GM03348 (cell line): ENCODE measurements around the gene TAF11L2.
"Not testable (repeated sequence)": the region's sequence is repeated elsewhere in the genome, so short reads cannot be mapped to it uniquely, and the experiment has no call there.

Experiments
- DNase-seq: peaks from one replicate; pipeline ENCODE4 v3.0.0; 2012; ENCODE audit warnings: low spot score

TAF11L2 gene

GRCh38 chr5:17497931-17498330, at the start of gene TAF11L2:
TAF11L2 (plus strand) TSS chr5:17498231.
- DNase-seq, result not testable (repeated sequence)

DNA sequence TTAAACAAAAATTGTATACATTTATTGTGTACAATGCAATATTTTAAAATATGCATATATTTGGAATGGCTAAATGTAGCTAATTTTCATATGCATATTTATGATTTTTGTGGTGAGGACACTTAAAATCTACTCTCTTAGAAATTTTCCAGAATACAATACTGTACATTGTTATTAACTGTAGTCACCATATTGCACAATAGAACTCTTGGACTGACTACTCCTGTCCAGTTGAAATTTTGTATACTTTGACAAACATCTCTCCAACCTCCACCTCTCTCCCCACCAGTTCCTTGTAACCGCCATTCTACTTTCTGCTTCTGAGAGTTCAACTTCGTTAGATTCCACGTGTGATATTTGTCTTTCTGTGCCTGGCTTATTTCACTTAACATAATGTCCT, 49.2 kb upstream of the TAF11L2 start:
- peak; percentile 27 for DNase-seq

DNA sequence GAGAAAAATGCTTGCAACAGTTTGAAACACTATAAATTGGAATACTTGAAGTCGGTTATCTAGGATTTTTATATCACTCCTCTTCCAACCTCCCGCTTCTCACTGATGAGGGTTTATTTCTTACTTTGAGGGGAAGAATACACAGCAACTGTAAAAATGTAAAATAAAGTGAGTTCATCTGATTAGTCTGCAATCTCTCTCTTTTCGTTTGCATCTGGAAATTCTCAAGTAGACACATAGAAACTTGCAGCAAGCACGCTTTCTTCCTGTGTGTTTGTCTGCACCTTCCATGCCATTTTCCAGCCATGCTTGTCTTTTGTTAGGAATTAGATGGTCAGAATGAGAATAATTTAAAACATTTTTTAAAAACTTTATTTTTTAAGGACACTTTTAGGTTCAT, 45.1 kb upstream of the TAF11L2 start:
- no peak for DNase-seq

- DNase-seq, result no peak
Observed at GRCh38 chr5:17455942-17456341, 42.1 kb upstream of the TAF11L2 start.

GRCh38 chr5:17461793-17462192, 36.2 kb upstream of the TAF11L2 start:
- no peak for DNase-seq

GRCh38 chr5:17463653-17464052, 34.4 kb upstream of the TAF11L2 start:
- DNase-seq, result no peak

- no peak for DNase-seq
Observed at GRCh38 chr5:17470064-17470463, 28.0 kb upstream of the TAF11L2 start.

GRCh38 chr5:17475064-17475463, 23.0 kb upstream of the TAF11L2 start:
- not testable (repeated sequence) for DNase-seq

- no peak for DNase-seq
Observed at GRCh38 chr5:17477043-17477442, 21.0 kb upstream of the TAF11L2 start.

- no peak for DNase-seq
Observed at GRCh38 chr5:17477573-17478265, 20.3 kb upstream of the TAF11L2 start.

DNA sequence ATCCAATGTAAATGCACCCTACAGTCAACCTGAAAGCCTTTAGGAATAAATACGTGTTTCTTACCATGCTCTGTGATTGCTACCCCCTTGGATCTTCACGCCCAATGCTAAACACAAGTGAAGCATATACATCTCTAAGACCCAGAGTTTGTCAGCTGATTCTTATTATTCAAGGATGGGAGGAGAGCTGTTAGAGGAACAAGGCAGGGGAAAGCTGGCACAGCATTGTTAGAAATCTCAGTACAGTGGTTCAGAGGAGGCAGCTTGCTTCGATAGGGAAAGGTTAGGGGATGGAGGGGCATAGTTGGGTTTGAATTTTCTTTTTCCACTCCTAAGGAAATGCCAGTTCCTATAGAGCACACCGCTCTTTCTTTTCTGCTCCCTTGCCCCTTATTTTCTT, 16.7 kb upstream of the TAF11L2 start:
- no peak for DNase-seq

DNA sequence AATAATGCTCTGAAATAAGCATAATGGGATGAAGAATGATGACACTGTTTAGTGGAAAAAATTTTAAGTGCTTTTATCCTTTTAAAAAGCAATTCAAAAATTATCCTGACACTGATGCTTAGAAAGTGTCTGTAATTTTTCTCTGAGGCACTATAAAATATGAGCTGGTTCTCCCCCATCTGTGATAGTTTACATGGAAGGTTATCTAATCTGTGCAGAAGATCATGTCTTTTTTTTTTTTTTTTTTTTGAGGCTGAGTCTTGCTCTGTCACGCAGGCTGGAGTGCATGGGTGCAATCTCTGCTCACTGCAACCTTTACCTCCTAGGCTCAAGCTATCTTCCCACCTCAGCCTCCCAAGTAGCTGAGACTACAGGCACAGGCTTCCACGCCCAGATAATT, 15.2 kb upstream of the TAF11L2 start:
- no peak for DNase-seq

DNA sequence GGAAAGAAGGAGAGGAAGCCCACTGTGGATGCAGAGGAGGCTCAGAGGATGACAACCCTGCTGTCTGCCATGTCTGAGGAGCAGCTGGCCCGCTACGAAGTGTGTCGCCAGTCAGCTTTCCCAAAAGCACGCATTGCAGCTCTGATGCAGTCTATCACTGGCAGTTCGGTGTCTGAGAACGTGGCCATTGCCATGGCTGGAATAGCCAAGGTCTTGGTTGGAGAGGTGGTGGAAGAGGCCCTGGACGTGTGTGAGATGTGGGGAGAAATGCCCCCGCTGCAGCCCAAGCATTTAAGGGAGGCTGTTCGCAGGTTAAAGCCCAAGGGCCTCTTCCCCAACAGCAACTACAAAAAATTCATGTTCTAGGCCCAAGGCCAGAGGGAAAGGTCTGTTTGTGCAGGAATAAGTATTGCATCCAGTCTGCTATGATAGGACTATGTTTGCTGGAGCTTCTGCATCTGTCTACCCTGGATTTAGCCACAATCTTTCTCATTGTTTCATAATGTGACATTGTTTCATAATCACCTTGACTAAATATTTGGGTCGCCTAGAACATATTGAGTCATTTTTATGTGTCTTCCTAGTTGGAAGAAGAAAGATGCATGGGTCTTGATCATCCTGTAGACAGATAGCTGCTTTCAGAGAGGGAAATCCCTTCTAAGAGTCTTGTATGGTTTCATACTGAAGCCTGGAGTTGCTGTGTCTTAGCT, 11.4 kb upstream of the TAF11L2 start:
- DNase-seq, result not testable (repeated sequence)

DNA sequence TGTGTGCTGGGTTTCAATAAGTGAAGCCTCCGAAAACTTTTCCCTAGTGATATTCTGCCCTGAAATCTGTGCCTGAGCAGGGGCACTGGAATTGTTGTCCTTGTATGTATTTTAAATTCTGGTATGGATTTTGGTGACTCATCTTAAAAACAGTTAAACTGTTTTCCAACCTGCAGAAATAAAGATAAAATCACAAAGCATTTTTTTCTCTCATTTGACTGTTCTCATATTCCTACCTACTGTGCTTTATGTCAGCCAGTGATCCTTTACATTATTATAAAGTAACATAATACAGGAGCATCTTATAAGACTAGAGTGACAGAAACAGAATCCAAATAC, 10.9 kb upstream of the TAF11L2 start:
- no peak for DNase-seq

DNA sequence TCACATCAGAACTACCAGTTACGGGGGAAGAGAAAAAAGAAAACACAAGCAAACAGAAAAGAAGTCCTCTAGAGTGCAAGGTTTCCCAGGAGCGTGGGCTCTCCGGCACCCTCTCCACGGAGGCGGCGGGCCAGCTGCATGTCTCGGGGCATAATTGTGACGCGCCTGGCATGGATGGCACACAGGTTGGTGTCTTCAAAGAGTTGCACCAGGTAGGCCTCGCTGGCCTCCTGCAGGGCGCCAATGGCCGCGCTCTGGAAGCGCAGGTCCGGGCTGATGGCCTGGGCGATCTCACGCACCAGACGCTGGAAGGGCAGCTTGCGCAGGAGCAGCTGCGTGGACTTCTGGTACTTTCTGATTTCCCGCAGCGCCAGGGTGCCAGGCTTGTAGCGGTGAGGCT, 6.8 kb upstream of the TAF11L2 start:
- not testable (repeated sequence) for DNase-seq

- no peak for DNase-seq
Observed at GRCh38 chr5:17492770-17493169, 5.3 kb upstream of the TAF11L2 start.

DNA sequence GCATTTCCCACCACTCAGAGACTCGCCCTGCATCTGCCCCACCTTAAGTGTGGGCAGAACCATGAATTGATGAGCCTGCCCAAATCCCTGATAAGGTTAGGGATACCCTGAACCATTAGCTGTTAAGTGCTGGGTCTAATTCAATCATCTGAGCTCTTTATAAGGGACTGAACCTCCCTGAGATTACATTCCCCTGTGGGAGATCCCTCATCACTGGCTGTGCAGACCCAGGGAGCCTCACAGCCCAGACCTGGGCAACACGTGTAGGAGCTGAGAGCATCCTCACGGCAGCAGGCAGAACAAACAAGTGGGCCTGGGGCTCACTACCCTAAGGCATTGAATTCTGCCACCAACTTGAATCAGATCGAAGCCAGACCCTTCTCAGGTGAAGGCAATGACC, 585 bp upstream of the TAF11L2 start:
- no peak for DNase-seq

DNA sequence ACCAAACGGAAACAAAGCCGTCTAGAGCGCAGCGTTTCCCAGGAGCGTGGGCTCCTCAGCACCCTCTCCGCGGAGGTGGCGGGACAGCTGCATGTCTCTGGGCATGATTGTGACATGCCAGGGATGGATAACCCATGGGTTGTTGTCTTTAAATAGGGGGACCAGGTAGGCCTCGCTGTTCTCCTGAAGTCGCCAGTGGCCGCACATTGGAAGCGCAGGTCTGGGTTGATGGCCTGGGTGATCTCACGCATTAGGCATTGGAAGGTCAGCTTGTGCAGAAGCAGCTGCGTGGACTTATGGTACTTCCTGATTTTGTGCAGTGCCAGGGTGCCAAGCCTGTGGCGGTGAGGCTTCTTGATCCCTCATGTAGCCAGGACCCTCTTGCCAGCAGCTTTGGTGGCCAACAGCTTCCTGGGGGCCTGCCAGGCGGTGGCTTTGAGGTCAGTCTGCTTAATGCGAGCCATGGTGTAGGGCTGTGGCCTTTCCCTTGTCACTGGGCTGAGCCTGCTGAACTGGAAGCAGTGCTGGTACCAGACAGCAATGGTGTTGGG, 13.8 kb downstream of the TAF11L2 start:
- DNase-seq, result no peak

- not testable (repeated sequence) for DNase-seq
Observed at GRCh38 chr5:17517526-17517925, 19.5 kb downstream of the TAF11L2 start.

DNA sequence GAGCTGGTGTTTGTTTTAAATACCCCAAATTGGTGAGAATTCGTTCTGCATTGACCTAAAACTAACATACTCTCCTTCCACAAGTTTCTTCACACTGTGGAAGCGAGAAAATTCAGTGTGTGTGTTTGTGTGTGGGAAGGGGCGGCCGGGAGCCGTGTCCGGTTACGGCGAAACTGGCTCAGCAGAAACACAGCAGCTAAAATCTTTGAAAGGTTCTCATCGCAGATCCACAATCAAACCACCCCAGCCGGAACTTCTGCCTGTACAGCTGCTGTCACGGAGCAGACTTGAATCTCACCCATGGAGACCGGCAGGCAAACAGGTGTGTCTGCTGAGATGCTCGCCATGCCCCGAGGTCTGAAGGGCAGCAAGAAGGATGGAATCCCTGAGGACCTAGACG, 20.0 kb downstream of the TAF11L2 start, which contains the start of gene TAF11L3:
TAF11L3 (plus strand) TSS at position 301 of the 400 bp plus-strand sequence.
- DNase-seq, result not testable (repeated sequence)

DNA sequence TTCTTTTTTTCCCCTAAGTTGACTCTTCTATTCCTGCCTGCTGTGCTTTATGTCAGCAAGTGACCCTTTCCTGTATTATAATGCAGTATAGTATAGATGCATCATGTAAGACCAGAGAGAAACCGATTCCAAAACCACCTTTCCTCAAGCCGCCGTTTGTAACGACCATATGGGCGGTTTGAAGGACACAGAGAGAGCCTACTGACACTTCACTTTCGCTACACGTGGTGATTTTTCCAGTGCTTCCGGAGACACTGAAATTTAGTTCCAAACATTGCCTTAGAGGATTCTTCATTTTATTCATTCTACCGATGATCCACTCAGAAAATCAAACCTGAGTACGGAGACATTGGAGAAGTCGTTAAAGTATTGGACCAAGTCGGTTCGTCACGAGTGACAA, 21.5 kb downstream of the TAF11L2 start:
- not testable (repeated sequence) for DNase-seq

GRCh38 chr5:17521501-17521900, 23.5 kb downstream of the TAF11L2 start, which contains the start of gene TAF11L4:
TAF11L4 (plus strand) TSS chr5:17521801.
- DNase-seq, result not testable (repeated sequence)

- DNase-seq, result not testable (repeated sequence)
Observed at GRCh38 chr5:17524935-17525334, 26.9 kb downstream of the TAF11L2 start, which contains the start of gene TAF11L5. TAF11L5 (plus strand) TSS chr5:17525235.
